ENCODE results near the gene PSMD2.

GRCh38 chr3:184311633-184312032, 12.6 kb downstream of the PSMD2 start:
- TF ChIP-seq CTCF (IDR thresholded peaks at IDR 0.05), result no peak
- no peak for TF ChIP-seq POLR2A (IDR thresholded peaks at IDR 0.05)
